ENCODE measurements around the gene KCNH8. TPM values are rescaled to one million over a fixed set of nuclear protein-coding genes. Genes with fewer than 3 reads are reported as not detected.

Gene KCNH8
- not detected in 2 replicates for total RNA-seq

GRCh38 chr3:19147905-19148767, at the start of gene KCNH8:
TSS of gene KCNH8 (plus strand) at chr3:19148510. CDS start at chr3:19148720, 210 bp downstream.

